Activated naive CD4-positive, alpha-beta T cell treated with anti-CD3 and anti-CD28 coated beads for 36 hours (primary cell): Measurements from ENCODE around the gene SYTL1. TPM values are rescaled to one million over a fixed set of nuclear protein-coding genes. Genes with fewer than 3 reads are reported as not detected.

Experiments used
- CTCF ChIA-PET: fragments of 350-600 bp; sonication (Branson Sonifier 250); formaldehyde crosslinking; loops from one replicate; lab custom pipeline; 2021; ENCODE audit warnings: antibody characterized with exemption; lab: Charles Lee
- DNase-seq: peaks from one replicate; pipeline ENCODE4 v3.0.0-alpha.2; 2020
- H3K27ac Mint-ChIP-seq: one replicate; pipeline ENCODE4 v1.8.0; 2021; ENCODE audit warnings: mild to moderate bottlenecking, mixed read lengths
- H3K27me3 Mint-ChIP-seq: one replicate; pipeline ENCODE4 v1.8.0; 2021; ENCODE audit warnings: low read depth, mixed read lengths
- H3K36me3 Mint-ChIP-seq: one replicate; pipeline ENCODE4 v1.8.0; 2021; ENCODE audit warnings: low read depth, mixed read lengths
- H3K4me1 Mint-ChIP-seq: one replicate; pipeline ENCODE4 v1.8.0; 2021; ENCODE audit warnings: low read depth, mixed read lengths
- H3K4me3 Mint-ChIP-seq: one replicate; pipeline ENCODE4 v1.8.0; 2021; ENCODE audit warnings: mild to moderate bottlenecking, moderate library complexity, mixed read lengths
- H3K9me3 Mint-ChIP-seq: one replicate; pipeline ENCODE4 v1.8.0; 2021; ENCODE audit warnings: mixed read lengths
- intact Hi-C: fragments of 100-400 bp; cut with micrococcal nuclease; formaldehyde crosslinking; loops from one replicate; pipeline ENCODE4 v1.15.1; 2023
- total RNA-seq, 2 experiments: library from RNA; stranded (reverse); gene quantifications; one replicate each; pipeline ENCODE4 v1.2.3, GENCODE V29; 2021

SYTL1 gene
- total RNA-seq, 2 experiments from 2014 or later: 28.5 to 29.2 TPM

GRCh38 chr1:27360159-27361043 is 18.6 kb downstream of the SYTL1 start:
- H3K27me3 Mint-ChIP-seq: no peaks in the 10 kb centered on the region
- no peaks in the 10 kb centered on the region for H3K36me3 Mint-ChIP-seq
- no peak overlapping the region for H3K27ac Mint-ChIP-seq
- H3K9me3 Mint-ChIP-seq: no peaks in the 10 kb centered on the region
- intact Hi-C loops: no loop called here
- CTCF ChIA-PET: interaction anchor here (0.9 to 5.2 kb wide), 4 partner anchors 15 to 35 kb away, joined by 3 to 38 read pairs (median 4); no protein-coding TSS in a partner anchor
- peak; percentile 34 for DNase-seq
- H3K4me3 Mint-ChIP-seq: peak overlapping the region; percentile 63
- H3K4me1 Mint-ChIP-seq: peaks cover 49% of the 10 kb centered on the region

- H3K9me3 Mint-ChIP-seq: no peaks in the 10 kb centered on the region
- H3K4me1 Mint-ChIP-seq: peaks cover 45% of the 10 kb centered on the region
- H3K27ac Mint-ChIP-seq: no peak overlapping the region
- no peak for DNase-seq
- no peak overlapping the region for H3K4me3 Mint-ChIP-seq
- intact Hi-C loops: no loop called here
- no peaks in the 10 kb centered on the region for H3K36me3 Mint-ChIP-seq
- CTCF ChIA-PET: interaction anchor here (1.4 kb wide), 1 partner anchor 59 kb away, joined by 4 read pairs; no protein-coding TSS in a partner anchor
- H3K27me3 Mint-ChIP-seq: no peaks in the 10 kb centered on the region
Observed at GRCh38 chr1:27361044-27361402, 19.2 kb downstream of the SYTL1 start.

- no peak overlapping the region for H3K4me3 Mint-ChIP-seq
- H3K27me3 Mint-ChIP-seq: no peaks in the 10 kb centered on the region
- H3K36me3 Mint-ChIP-seq: no peaks in the 10 kb centered on the region
- no peak for DNase-seq
- intact Hi-C loops: no loop called here
- no peaks in the 10 kb centered on the region for H3K9me3 Mint-ChIP-seq
- peaks cover 39% of the 10 kb centered on the region for H3K4me1 Mint-ChIP-seq
- no peak overlapping the region for H3K27ac Mint-ChIP-seq
- CTCF ChIA-PET: interaction anchor here (1.2 to 1.4 kb wide), 2 partner anchors 26 to 60 kb away, joined by 4 to 5 read pairs; no protein-coding TSS in a partner anchor
Observed at GRCh38 chr1:27361553-27361952, 19.7 kb downstream of the SYTL1 start.

GRCh38 chr1:27363766-27364695 is 22.2 kb downstream of the SYTL1 start:
- no peak for DNase-seq
- Mint-ChIP-seq H3K27me3 (no peaks in the 10 kb centered on the region), H3K9me3 (no peaks in the 10 kb centered on the region), H3K4me1 (peaks cover 28% of the 10 kb centered on the region), H3K36me3 (no peaks in the 10 kb centered on the region), H3K4me3 (no peak overlapping the region), H3K27ac (no peak overlapping the region)
- CTCF ChIA-PET: no interaction called here
- intact Hi-C loops: no loop called here

GRCh38 chr1:27364696-27365371 is 23.0 kb downstream of the SYTL1 start:
- Mint-ChIP-seq H3K27ac (no peak overlapping the region), H3K27me3 (no peaks in the 10 kb centered on the region), H3K9me3 (no peaks in the 10 kb centered on the region), H3K36me3 (no peaks in the 10 kb centered on the region), H3K4me3 (peak overlapping the region; percentile 83), H3K4me1 (peaks cover 27% of the 10 kb centered on the region)
- CTCF ChIA-PET: interaction anchor here (0.9 to 2.2 kb wide), 4 partner anchors 8 to 32 kb away, joined by 3 to 14 read pairs (median 4); no protein-coding TSS in a partner anchor
- no peak for DNase-seq
- intact Hi-C loops: no loop called here

- Mint-ChIP-seq H3K27ac (peak overlapping the region; percentile 34), H3K36me3 (no peaks in the 10 kb centered on the region), H3K4me3 (peak overlapping the region; percentile 83), H3K27me3 (no peaks in the 10 kb centered on the region), H3K4me1 (peaks cover 25% of the 10 kb centered on the region), H3K9me3 (no peaks in the 10 kb centered on the region)
- peak; percentile 87 for DNase-seq
- intact Hi-C loops: loop anchor here (2.0 kb wide), 1 partner anchor 43 kb away; the partner anchor contains the start of gene TMEM222
- CTCF ChIA-PET: interaction anchor here (0.9 to 2.2 kb wide), 9 partner anchors 8 to 243 kb away, joined by 3 to 14 read pairs (median 3); partner anchors contain the start of gene CD164L2
Observed at GRCh38 chr1:27365372-27366112, 23.7 kb downstream of the SYTL1 start.

GRCh38 chr1:27366113-27366410 is 24.2 kb downstream of the SYTL1 start:
- Mint-ChIP-seq H3K27me3 (no peaks in the 10 kb centered on the region), H3K4me1 (peaks cover 25% of the 10 kb centered on the region), H3K9me3 (no peaks in the 10 kb centered on the region), H3K36me3 (no peaks in the 10 kb centered on the region), H3K27ac (no peak overlapping the region), H3K4me3 (peak overlapping the region; percentile 83)
- DNase-seq: peak; percentile 80
- CTCF ChIA-PET: interaction anchor here (0.6 to 2.2 kb wide), 10 partner anchors 9 to 297 kb away, joined by 3 to 14 read pairs (median 3); partner anchors contain the start of gene CD164L2
- intact Hi-C loops: loop anchor here (2.0 kb wide), 1 partner anchor 43 kb away; the partner anchor contains the start of gene TMEM222

- H3K4me1 Mint-ChIP-seq: peaks cover 25% of the 10 kb centered on the region
- no peak within 1 kb of the TSS for H3K27ac Mint-ChIP-seq
- peak; percentile 72 for DNase-seq
- no peaks in the 10 kb centered on the region for H3K36me3 Mint-ChIP-seq
- H3K27me3 Mint-ChIP-seq: no peaks in the 10 kb centered on the region
- intact Hi-C loops: loop anchor here (2.0 kb wide), 1 partner anchor 44 kb away; the partner anchor contains the start of gene TMEM222
- no peaks in the 10 kb centered on the region for H3K9me3 Mint-ChIP-seq
- CTCF ChIA-PET: interaction anchor here (0.6 to 2.2 kb wide), 9 partner anchors 9 to 296 kb away, joined by 3 to 14 read pairs (median 3); partner anchors contain the start of gene CD164L2
- H3K4me3 Mint-ChIP-seq: peak within 1 kb of the TSS; percentile 83
Observed at GRCh38 chr1:27366411-27367159, 24.8 kb downstream of the SYTL1 start, which contains the start of gene MAP3K6. TSS of gene MAP3K6 (minus strand) at chr1:27366961. CDS start at chr1:27366597, 364 bp downstream.

- no peaks in the 10 kb centered on the region for H3K27me3 Mint-ChIP-seq
- H3K36me3 Mint-ChIP-seq: no peaks in the 10 kb centered on the region
- intact Hi-C loops: loop anchor here (2.0 kb wide), 1 partner anchor 44 kb away; the partner anchor contains the start of gene TMEM222
- no peak overlapping the region for H3K27ac Mint-ChIP-seq
- H3K4me3 Mint-ChIP-seq: peak overlapping the region; percentile 71
- no peak for DNase-seq
- CTCF ChIA-PET: interaction anchor here (0.7 to 1.5 kb wide), 4 partner anchors 16 to 34 kb away, joined by 3 to 4 read pairs (median 4); partner anchors contain the start of gene CD164L2
- H3K9me3 Mint-ChIP-seq: no peaks in the 10 kb centered on the region
- H3K4me1 Mint-ChIP-seq: peaks cover 25% of the 10 kb centered on the region
Observed at GRCh38 chr1:27367160-27367650, 25.4 kb downstream of the SYTL1 start.

GRCh38 chr1:27368869-27369582 is 27.2 kb downstream of the SYTL1 start:
- no peaks in the 10 kb centered on the region for H3K27me3 Mint-ChIP-seq
- H3K4me3 Mint-ChIP-seq: no peak overlapping the region
- H3K9me3 Mint-ChIP-seq: no peaks in the 10 kb centered on the region
- DNase-seq: no peak
- H3K27ac Mint-ChIP-seq: no peak overlapping the region
- H3K36me3 Mint-ChIP-seq: no peaks in the 10 kb centered on the region
- intact Hi-C loops: no loop called here
- CTCF ChIA-PET: interaction anchor here (0.8 to 2.1 kb wide), 3 partner anchors 12 to 70 kb away, joined by 3 to 6 read pairs (median 4); no protein-coding TSS in a partner anchor
- peaks cover 25% of the 10 kb centered on the region for H3K4me1 Mint-ChIP-seq
